ENCODE results near the gene CHMP1A. TPM values are rescaled to one million over a fixed set of nuclear protein-coding genes. Genes with fewer than 3 reads are reported as not detected.

Gene CHMP1A
- total and polyA plus RNA-seq, 10 donors: 44.4 to 96.2 (median 76.5) TPM

DNA sequence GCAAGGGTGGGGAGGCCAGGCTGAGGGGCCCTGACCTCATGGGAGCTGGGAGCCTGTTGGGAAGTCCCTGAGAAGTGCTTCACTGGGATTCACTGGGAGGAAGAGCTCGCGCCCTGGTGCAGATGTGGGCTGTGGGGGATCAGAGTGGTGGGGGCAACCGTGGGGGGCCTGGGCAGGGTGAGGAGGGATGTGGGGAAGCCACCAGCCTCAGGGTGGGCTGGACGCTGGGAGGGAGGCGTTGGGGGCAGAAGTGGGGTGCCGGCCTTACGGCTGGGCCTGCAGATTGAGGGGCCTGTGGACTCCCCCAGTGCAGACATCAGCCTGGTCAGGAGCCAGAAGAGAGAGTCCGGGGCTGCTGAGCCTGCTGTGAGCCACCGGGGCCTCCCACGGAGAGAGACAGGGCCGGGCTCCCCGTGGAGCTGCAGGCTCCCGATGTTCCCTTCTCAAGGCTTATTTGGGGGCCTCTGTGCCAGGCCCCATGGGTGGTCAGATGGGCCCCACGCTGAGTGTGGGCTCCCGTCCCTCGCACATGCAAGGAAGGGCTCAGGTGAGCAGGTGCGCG is 36.3 kb downstream of the CHMP1A start:
- intact Hi-C loops (cut with DNase I; ENCODE audit: low total_unique reads): no loop called here
- 83 to 90% (median 86%) methylated on average over 14 to 18 of the region's 18 CpGs for WGBS, 5 donors

DNA sequence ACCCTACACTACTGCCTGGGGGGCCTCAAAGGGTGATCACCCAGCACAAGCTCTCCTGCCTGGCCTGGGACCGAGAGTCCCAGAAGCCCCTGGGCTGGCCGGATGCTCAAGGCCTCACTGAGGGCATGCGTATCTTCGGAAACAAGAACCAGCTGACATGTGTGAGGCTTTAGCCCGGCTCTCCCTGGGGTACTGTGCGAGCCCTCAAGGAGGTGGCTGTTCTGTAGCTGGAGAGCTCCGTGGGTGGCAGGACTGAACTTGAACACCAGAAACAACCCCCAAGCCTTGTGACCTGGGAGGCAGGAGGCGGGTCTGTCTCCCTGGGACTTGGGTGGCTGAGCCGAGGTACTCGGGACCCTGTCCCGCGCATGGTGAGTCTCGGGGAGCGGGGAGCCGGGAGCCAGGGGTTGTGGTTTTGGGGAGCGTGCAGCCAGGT is 37.1 kb downstream of the CHMP1A start:
- no peak for DNase-seq
- Histone ChIP-seq H3K27ac (no peak overlapping the region), H3K27me3 (replicated peaks in 1 of 7) (peaks cover 0 to 25% (median 0%) of the 10 kb centered on the region in 7 donors), H3K4me3 (no peak overlapping the region), H3K4me1 (peaks cover 0 to 38% (median 16%) of the 10 kb centered on the region in 6 donors), H3K36me3 (no peaks in the 10 kb centered on the region), H3K9me3 (peaks cover 0 to 4% (median 0%) of the 10 kb centered on the region in 8 donors)
- WGBS, 5 donors: 83 to 93% (median 84%) methylated on average over 11 to 16 of the region's 16 CpGs
- intact Hi-C loops (cut with DNase I; ENCODE audit: low total_unique reads): no loop called here
- TF ChIP-seq POLR2AphosphoS5 (IDR thresholded peaks at IDR 0.05): no peak
- TF ChIP-seq POLR2A (IDR thresholded peaks at IDR 0.05): no peak
- no peak for TF ChIP-seq CTCF (IDR thresholded peaks at IDR 0.05 in 8 of 11, conservative IDR thresholded peaks at IDR 0.05 in 3 of 11)

More for the DNA sequence above, 36.3 kb downstream of the CHMP1A start:
- peaks cover 0 to 4% (median 0%) of the 10 kb centered on the region in 8 donors for H3K9me3 ChIP-seq
- DNase-seq: no peak
- H3K4me1 ChIP-seq: peaks cover 0 to 35% (median 13%) of the 10 kb centered on the region in 6 donors
- H3K4me3 ChIP-seq: no peak overlapping the region
- TF ChIP-seq CTCF (IDR thresholded peaks at IDR 0.05 in 8 of 11, conservative IDR thresholded peaks at IDR 0.05 in 3 of 11): no peak
- no peak overlapping the region for H3K27ac ChIP-seq
- H3K27me3 ChIP-seq (replicated peaks in 1 of 7): peaks cover 0 to 22% (median 0%) of the 10 kb centered on the region in 7 donors
- H3K36me3 ChIP-seq: no peaks in the 10 kb centered on the region

GRCh38 chr16:89619840-89620239 is 37.7 kb downstream of the CHMP1A start:
- WGBS, 5 donors: 78 to 91% (median 82%) methylated on average over 12 of the region's 12 CpGs
- DNase-seq: no peak
- no peak overlapping the region for H3K27ac ChIP-seq
- peaks cover 0 to 40% (median 17%) of the 10 kb centered on the region in 6 donors for H3K4me1 ChIP-seq
- H3K27me3 ChIP-seq (replicated peaks in 1 of 7): peaks cover 0 to 30% (median 0%) of the 10 kb centered on the region in 7 donors
- H3K36me3 ChIP-seq: no peaks in the 10 kb centered on the region
- TF ChIP-seq POLR2AphosphoS5 (IDR thresholded peaks at IDR 0.05) (no peak), POLR2A (IDR thresholded peaks at IDR 0.05) (no peak), CTCF (IDR thresholded peaks at IDR 0.05 in 8 of 11, conservative IDR thresholded peaks at IDR 0.05 in 3 of 11) (no peak)
- H3K4me3 ChIP-seq: no peak overlapping the region
- intact Hi-C loops (cut with DNase I; ENCODE audit: low total_unique reads): no loop called here
- H3K9me3 ChIP-seq: peaks cover 0 to 4% (median 0%) of the 10 kb centered on the region in 8 donors

GRCh38 chr16:89618109-89618998 is 39.2 kb downstream of the CHMP1A start:
- Histone ChIP-seq H3K9me3 (peaks cover 0 to 4% (median 0%) of the 10 kb centered on the region in 8 donors), H3K36me3 (no peaks in the 10 kb centered on the region), H3K27me3 (replicated peaks in 1 of 7) (peaks cover 0 to 26% (median 0%) of the 10 kb centered on the region in 7 donors), H3K4me3 (no peak overlapping the region), H3K4me1 (peaks cover 0 to 32% (median 11%) of the 10 kb centered on the region in 6 donors), H3K27ac (no peak overlapping the region)
- intact Hi-C loops (cut with DNase I; ENCODE audit: low total_unique reads): no loop called here
- DNase-seq: no peak
- TF ChIP-seq POLR2A (IDR thresholded peaks at IDR 0.05) (no peak), POLR2AphosphoS5 (IDR thresholded peaks at IDR 0.05) (no peak), CTCF (IDR thresholded peaks at IDR 0.05 in 8 of 11, conservative IDR thresholded peaks at IDR 0.05 in 3 of 11) (no peak)
- WGBS, 5 donors: 59 to 77% (median 65%) methylated on average over 15 to 16 of the region's 16 CpGs
